ENCODE results near the gene RNF123.

- TF ChIP-seq CTCF (conservative IDR thresholded peaks at IDR 0.05) (no peak), EZH2 (IDR thresholded peaks at IDR 0.05; ENCODE audit: low read depth) (no peak)
Observed at GRCh38 chr3:49723628-49724551, 34.5 kb downstream of the RNF123 start, which contains the start of gene GMPPB.
